Activated T-cell treated with anti-CD3 and anti-CD28 coated beads for 4 hours (primary cell): ENCODE data around the gene IL1RL1.

ENCODE experiments used
- DNase-seq: peaks from one replicate; pipeline ENCODE4 v3.0.0-alpha.2; 2020

The IL1RL1 gene

GRCh38 chr2:102310964-102311640, at the start of gene IL1RL1:
TSS of gene IL1RL1 (plus strand) at chr2:102311563. CDS start at chr2:102338265, 26,702 bp downstream.
- DNase-seq = no peak

GRCh38 chr2:102262216-102263129, 48.9 kb upstream of the IL1RL1 start:
- DNase-seq = no peak

- no peak for DNase-seq
These were observed 46.4 kb upstream of the IL1RL1 start for GRCh38 chr2:102264952-102265351.

- DNase-seq = no peak
These were observed 45.2 kb upstream of the IL1RL1 start for GRCh38 chr2:102266204-102266603.

GRCh38 chr2:102267774-102268173, 43.6 kb upstream of the IL1RL1 start:
- no peak for DNase-seq

GRCh38 chr2:102268510-102269199, 42.7 kb upstream of the IL1RL1 start:
- DNase-seq = no peak

GRCh38 chr2:102269200-102269524, 42.2 kb upstream of the IL1RL1 start:
- DNase-seq = no peak

- no peak for DNase-seq
These were observed 39.5 kb upstream of the IL1RL1 start for GRCh38 chr2:102271844-102272243.

GRCh38 chr2:102273619-102274211, 37.6 kb upstream of the IL1RL1 start:
- no peak for DNase-seq

- no peak for DNase-seq
These were observed 34.7 kb upstream of the IL1RL1 start for GRCh38 chr2:102276549-102277201.

GRCh38 chr2:102277202-102277700, 34.1 kb upstream of the IL1RL1 start:
- no peak for DNase-seq

- DNase-seq = no peak
These were observed 32.5 kb upstream of the IL1RL1 start for GRCh38 chr2:102278720-102279390.

GRCh38 chr2:102279391-102279735, 32.0 kb upstream of the IL1RL1 start:
- no peak for DNase-seq

GRCh38 chr2:102282678-102283091, 28.7 kb upstream of the IL1RL1 start:
- DNase-seq = no peak

GRCh38 chr2:102283996-102284395, 27.4 kb upstream of the IL1RL1 start:
- no peak for DNase-seq

GRCh38 chr2:102284611-102285010, 26.8 kb upstream of the IL1RL1 start:
- no peak for DNase-seq

GRCh38 chr2:102285368-102285767, 26.0 kb upstream of the IL1RL1 start:
- DNase-seq = no peak

- no peak for DNase-seq
These were observed 25.3 kb upstream of the IL1RL1 start for GRCh38 chr2:102286041-102286440.

- no peak for DNase-seq
These were observed 22.2 kb upstream of the IL1RL1 start for GRCh38 chr2:102289129-102289528.

- no peak for DNase-seq
These were observed 20.8 kb upstream of the IL1RL1 start for GRCh38 chr2:102290594-102290993.

GRCh38 chr2:102291319-102292075, 19.9 kb upstream of the IL1RL1 start:
- no peak for DNase-seq
